ENCODE measurements around the gene IL18. TPM values are rescaled to one million over a fixed set of nuclear protein-coding genes. Genes with fewer than 3 reads are reported as not detected.

IL18 gene
- total and polyA plus RNA-seq, 2 experiments from 2014 or later, result 0.28 to 1.7 TPM

- Histone ChIP-seq H3K79me2 (replicated peaks; ENCODE audit: insufficient read depth) (no peaks in the 10 kb centered on the region), H3F3A (replicated peaks; ENCODE audit: low read depth) (no peaks in the 10 kb centered on the region), H3K4me1 (ENCODE audit: insufficient read depth) (no peaks in the 10 kb centered on the region), H2AFZ (no peak overlapping the region), H3K27me3 (ENCODE audit: insufficient read depth) (no peaks in the 10 kb centered on the region), H3K4me3 (no peak overlapping the region), H3K4me2 (no peak overlapping the region), H3K27ac (ENCODE audit: low read depth) (no peak overlapping the region), H3K9me2 (ENCODE audit: insufficient read depth) (no peaks in the 10 kb centered on the region), H4K20me1 (replicated peaks; ENCODE audit: insufficient read depth) (no peaks in the 10 kb centered on the region), H3K36me3 (ENCODE audit: insufficient read depth) (no peaks in the 10 kb centered on the region)
- H3K27me3 Mint-ChIP-seq (ENCODE audit: insufficient read depth, low read depth, poor library complexity), result peaks cover 3% of the 10 kb centered on the region
- no peak for ATAC-seq
- H3K4me3 Mint-ChIP-seq, result no peak overlapping the region
- H3K27ac Mint-ChIP-seq, result no peak overlapping the region
- no peak for DNase-seq (ENCODE audit: low spot score)
- H3K4me1 Mint-ChIP-seq, result no peaks in the 10 kb centered on the region
- no peak for TF ChIP-seq STAT1 (IDR thresholded peaks at IDR 0.05; ENCODE audit: unreplicated experiment)
- H3K36me3 Mint-ChIP-seq (ENCODE audit: low read depth), result no peaks in the 10 kb centered on the region
- H3K9me3 Mint-ChIP-seq, result no peaks in the 10 kb centered on the region; the same call in 2 of the 3 replicates
These were observed 49.4 kb downstream of the IL18 start for GRCh38 chr11:112114460-112114859.

GRCh38 chr11:112113539-112114457 is 50.1 kb downstream of the IL18 start:
- H3K4me3 ChIP-seq, result no peak overlapping the region
- no peak overlapping the region for H2AFZ ChIP-seq
- no peak overlapping the region for H3K4me2 ChIP-seq
- Mint-ChIP-seq H3K36me3 (ENCODE audit: low read depth) (no peaks in the 10 kb centered on the region), H3K27me3 (ENCODE audit: insufficient read depth, low read depth, poor library complexity) (peaks cover 3% of the 10 kb centered on the region), H3K9me3 (no peaks in the 10 kb centered on the region; the same call in 2 of the 3 replicates), H3K27ac (no peak overlapping the region), H3K4me3 (no peak overlapping the region), H3K4me1 (no peaks in the 10 kb centered on the region)
- no peaks in the 10 kb centered on the region for H3K79me2 ChIP-seq (replicated peaks; ENCODE audit: insufficient read depth)
- H3K9me2 ChIP-seq (ENCODE audit: insufficient read depth), result no peaks in the 10 kb centered on the region
- no peaks in the 10 kb centered on the region for H3F3A ChIP-seq (replicated peaks; ENCODE audit: low read depth)
- no peaks in the 10 kb centered on the region for H3K36me3 ChIP-seq (ENCODE audit: insufficient read depth)
- ATAC-seq, result peak; percentile 73
- no peaks in the 10 kb centered on the region for H4K20me1 ChIP-seq (replicated peaks; ENCODE audit: insufficient read depth)
- no peaks in the 10 kb centered on the region for H3K4me1 ChIP-seq (ENCODE audit: insufficient read depth)
- TF ChIP-seq CTCF (conservative IDR thresholded peaks at IDR 0.05; ENCODE audit: low read depth in 2 of 2), result peak; percentile 69 to 73
- no peak for TF ChIP-seq CREB1 (CRISPR knock-in tag; IDR thresholded peaks at IDR 0.05; ENCODE audit: low read depth)
- peak; percentile 83 for DNase-seq (ENCODE audit: low spot score)
- H3K27ac ChIP-seq (ENCODE audit: low read depth), result no peak overlapping the region
- H3K27me3 ChIP-seq (ENCODE audit: insufficient read depth), result no peaks in the 10 kb centered on the region

- H3F3A ChIP-seq (replicated peaks; ENCODE audit: low read depth), result no peaks in the 10 kb centered on the region
- H3K27me3 ChIP-seq (ENCODE audit: insufficient read depth), result no peaks in the 10 kb centered on the region
- H3K9me2 ChIP-seq (ENCODE audit: insufficient read depth), result no peaks in the 10 kb centered on the region
- H3K4me2 ChIP-seq, result no peak overlapping the region
- H2AFZ ChIP-seq, result no peak overlapping the region
- Mint-ChIP-seq H3K27me3 (ENCODE audit: insufficient read depth, low read depth, poor library complexity) (no peaks in the 10 kb centered on the region), H3K4me3 (no peak overlapping the region), H3K4me1 (no peaks in the 10 kb centered on the region), H3K9me3 (no peaks in the 10 kb centered on the region), H3K27ac (no peak overlapping the region), H3K36me3 (ENCODE audit: low read depth) (no peaks in the 10 kb centered on the region)
- ATAC-seq (no peak), DNase-seq (ENCODE audit: low spot score) (no peak)
- no peaks in the 10 kb centered on the region for H4K20me1 ChIP-seq (replicated peaks; ENCODE audit: insufficient read depth)
- no peaks in the 10 kb centered on the region for H3K79me2 ChIP-seq (replicated peaks; ENCODE audit: insufficient read depth)
- H3K36me3 ChIP-seq (ENCODE audit: insufficient read depth), result no peaks in the 10 kb centered on the region
- H3K27ac ChIP-seq (ENCODE audit: low read depth), result no peak overlapping the region
- H3K4me3 ChIP-seq, result no peak overlapping the region
- no peaks in the 10 kb centered on the region for H3K4me1 ChIP-seq (ENCODE audit: insufficient read depth)
- no peak for TF ChIP-seq CREB1 (CRISPR knock-in tag; IDR thresholded peaks at IDR 0.05; ENCODE audit: low read depth)
- TF ChIP-seq NANOG (IDR thresholded peaks at IDR 0.05; ENCODE audit: borderline replicate concordance), result no peak
- no peak for TF ChIP-seq EZH2phosphoT487 (IDR thresholded peaks at IDR 0.05; ENCODE audit: unreplicated experiment)
- no peak for TF ChIP-seq ZNF462 (CRISPR knock-in tag; IDR thresholded peaks at IDR 0.05)
- no peak for TF ChIP-seq POLR2AphosphoS5 (IDR thresholded peaks at IDR 0.05; ENCODE audit: low read depth)
- TF ChIP-seq JUNB (IDR thresholded peaks at IDR 0.05; ENCODE audit: unreplicated experiment), result no peak
These were observed 57.8 kb downstream of the IL18 start for GRCh38 chr11:112106070-112106469.

Measured in GM23338 (cell line).